B cell (primary cell): ENCODE data around the gene EFNA5. TPM values are rescaled to one million over a fixed set of nuclear protein-coding genes. Genes with fewer than 3 reads are reported as not detected.

Experiments
- ATAC-seq: fragments of 200-7000 bp; cut with Tn5 transposase; one replicate; pipeline ENCODE4 v1.10.0; 2021; ENCODE audit warnings: low read depth, mild to moderate bottlenecking, moderate number of reproducible peaks, moderate library complexity
- CTCF ChIA-PET: fragments of 350-600 bp; sonication (Branson Sonifier 250); formaldehyde crosslinking; loops from one replicate; lab custom pipeline; 2021; ENCODE audit warnings: antibody characterized with exemption, inconsistent platforms; lab: Charles Lee
- POLR2A ChIA-PET: fragments of 350-600 bp; sonication (Branson Sonifier 250); formaldehyde crosslinking; loops from one replicate; lab custom pipeline; 2021; ENCODE audit warnings: antibody characterized with exemption; lab: Charles Lee
- DNase-seq: peaks from one replicate; pipeline ENCODE4 v3.0.0; 2013
- H2AFZ ChIP-seq: 2 replicates; pipeline ENCODE4 v1.6.1; 2012; ENCODE audit warnings: mild to moderate bottlenecking, low read depth, low read length; ENCODE audit not compliant: insufficient read depth, poor library complexity, severe bottlenecking
- H3K27ac ChIP-seq, 2 donors: 1 replicate in 1 of 2; 2 replicates in 1 of 2; pipeline ENCODE4 v1.5.1; 2012 to 2013; ENCODE audit warnings: low read length in 2 of 2, mild to moderate bottlenecking in 2 of 2, moderate library complexity in 1 of 2
- H3K27me3 ChIP-seq, 4 experiments: fragments of 200-600 bp in 1 of 4; sonication (generic) in 1 of 4; replicated peaks in 1 of 4; 1 replicate in 2 of 4; 2 replicates in 2 of 4; pipeline versions ENCODE4 v1.6.1 to v1.7.0; 2013 to 2016; ENCODE audit warnings: low read length in 3 of 4, mild to moderate bottlenecking in 2 of 4, mixed read lengths in 1 of 4, moderate library complexity in 1 of 4; ENCODE audit not compliant: insufficient read depth in 4 of 4, control insufficient read depth in 3 of 4; ENCODE audit errors: control extremely low read depth in 1 of 4
- H3K36me3 ChIP-seq, 2 experiments: replicated peaks in 1 of 2; 1 replicate in 1 of 2; 2 replicates in 1 of 2; pipeline versions ENCODE4 v1.6.1 to v1.7.1; 2013; ENCODE audit warnings: low read length in 1 of 2; ENCODE audit not compliant: insufficient read depth in 2 of 2, control insufficient read depth in 1 of 2; ENCODE audit errors: control extremely low read depth in 1 of 2, extremely low read depth in 1 of 2
- H3K4me1 ChIP-seq, 2 donors: fragments of 200-600 bp in 1 of 2; sonication (generic) in 1 of 2; 1 replicate in 1 of 2; 2 replicates in 1 of 2; pipeline versions ENCODE4 v1.5.1 to v1.6.1; 2013 to 2017; ENCODE audit warnings: low read length in 2 of 2; ENCODE audit not compliant: control insufficient read depth in 2 of 2, insufficient read depth in 2 of 2
- H3K4me2 ChIP-seq: replicated peaks from 2 replicates; pipeline ENCODE3; 2012; ENCODE audit warnings: mild to moderate bottlenecking, low read depth, low read length; ENCODE audit not compliant: poor library complexity, severe bottlenecking
- H3K4me3 ChIP-seq, 5 experiments: fragments of 200-600 bp in 1 of 5; sonication (generic) in 1 of 5; 1 replicate in 3 of 5; 2 replicates in 2 of 5; pipeline versions ENCODE4 v1.5.1 to v1.7.0; 2011 to 2016; ENCODE audit warnings: low read length in 4 of 5, mild to moderate bottlenecking in 4 of 5, low read depth in 2 of 5, control low read depth in 1 of 5, moderate library complexity in 1 of 5; ENCODE audit not compliant: insufficient read depth in 1 of 5; ENCODE audit errors: control extremely low read depth in 1 of 5, extremely low read depth in 1 of 5
- H3K79me2 ChIP-seq: fragments of 200-600 bp; sonication (generic); one replicate; pipeline ENCODE4 v1.6.0; 2016; ENCODE audit warnings: low read length; ENCODE audit not compliant: control insufficient read depth, insufficient read depth
- H3K9ac ChIP-seq: fragments of 200-600 bp; sonication (generic); 2 replicates; pipeline ENCODE4 v1.6.1; 2017; ENCODE audit warnings: mild to moderate bottlenecking, low read length, moderate library complexity
- H3K9me3 ChIP-seq, 3 donors: one replicate each; pipeline versions ENCODE4 v1.6.1 to v1.7.1; 2013; ENCODE audit warnings: low read length in 2 of 3; ENCODE audit not compliant: control insufficient read depth in 2 of 3, insufficient read depth in 1 of 3; ENCODE audit errors: control extremely low read depth in 1 of 3
- H4K20me1 ChIP-seq: 2 replicates; pipeline ENCODE4 v1.6.0; 2012; ENCODE audit warnings: mild to moderate bottlenecking, low read length; ENCODE audit not compliant: insufficient read depth, control insufficient read depth, poor library complexity, severe bottlenecking
- H3K27ac Mint-ChIP-seq: one replicate; pipeline ENCODE4 v1.8.0; 2021; ENCODE audit warnings: mixed read lengths
- H3K27me3 Mint-ChIP-seq: one replicate; pipeline ENCODE4 v1.8.0; 2021; ENCODE audit warnings: mixed read lengths
- H3K4me1 Mint-ChIP-seq: one replicate; pipeline ENCODE4 v1.8.0; 2021; ENCODE audit warnings: mixed read lengths
- H3K4me3 Mint-ChIP-seq: one replicate; pipeline ENCODE4 v1.8.0; 2021; ENCODE audit warnings: mixed read lengths
- H3K9me3 Mint-ChIP-seq: one replicate; pipeline ENCODE4 v1.8.0; 2022; ENCODE audit warnings: mixed read lengths; ENCODE audit not compliant: insufficient read depth
- EZH2 ChIP-seq: IDR thresholded peaks from 2 replicates; pipeline ENCODE4 v1.6.1; 2012; ENCODE audit warnings: borderline replicate concordance, low read depth, mild to moderate bottlenecking, moderate library complexity, low read length; ENCODE audit not compliant: insufficient read depth, poor library complexity, severe bottlenecking
- WGBS: methylation state at CpG from one replicate; pipeline ENCODE4 v1.1.5; 2013; ENCODE audit warnings: missing lambda C conversion rate; ENCODE audit not compliant: insufficient coverage; 5-methylcytosine and 5-hydroxymethylcytosine counted together
- intact Hi-C: fragments of 100-400 bp; cut with micrococcal nuclease; formaldehyde crosslinking; loops from one replicate; pipeline ENCODE4 v1.10.0; 2022
- polyA plus RNA-seq: library from polyadenylated mRNA; depleted of rRNA; stranded (reverse); fragments of >200 nt; gene quantifications from 2 replicates; pipeline ENCODE4 v1.2.3, GENCODE V29; 2012
- total RNA-seq, 2 donors: library from RNA; stranded (reverse); fragments of 120-200 nt in 1 of 2; gene quantifications; 1 replicate in 1 of 2; 2 replicates in 1 of 2; pipeline versions ENCODE4 v1.2.3 to v1.2.4, GENCODE V29; 2013 to 2022
- TF ChIP-seq, protein P1 (sequence below): fragments of 200-600 bp; IDR thresholded peaks from one replicate; pipeline ENCODE4 v1.8.0; 2022; ENCODE audit warnings: antibody characterized with exemption, mild to moderate bottlenecking

Gene EFNA5
- total and polyA plus RNA-seq, 2 donors (not counting 1 experiment from before 2014, with no cell fraction given) = not detected

DNA sequence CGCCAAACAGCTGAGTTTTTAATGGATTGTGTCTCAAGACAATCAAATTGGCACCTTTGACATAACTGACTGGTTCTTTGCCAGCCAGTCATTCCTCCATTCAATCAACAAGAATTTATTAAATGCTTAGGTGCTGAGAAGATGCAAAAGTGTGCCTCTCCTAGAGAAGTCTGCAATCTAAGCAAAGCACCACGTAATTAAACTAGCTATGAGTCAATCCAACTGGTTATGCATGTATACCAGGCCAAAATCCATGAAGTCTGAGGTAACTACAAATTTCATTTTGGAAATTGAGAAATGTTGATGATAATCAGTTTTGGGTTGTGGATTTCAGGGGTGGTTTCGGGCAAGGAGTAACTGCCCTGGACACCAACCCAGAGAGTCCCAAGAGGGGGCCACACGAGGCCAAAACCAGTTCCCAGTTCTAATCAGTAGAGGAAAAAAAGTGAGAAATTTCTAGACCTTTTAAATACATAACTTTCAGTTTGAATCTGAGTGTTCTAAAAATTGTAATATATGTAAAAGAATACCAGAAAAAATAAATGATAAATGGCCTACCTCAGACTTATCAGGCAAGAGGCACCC, 92.6 kb downstream of the EFNA5 start:
- H3K9ac ChIP-seq = no peak overlapping the region
- no peak overlapping the region for H3K27ac Mint-ChIP-seq
- H3K36me3 ChIP-seq = no peaks in the 10 kb centered on the region
- H3K4me1 ChIP-seq = no peaks in the 10 kb centered on the region
- no peak for ATAC-seq
- TF ChIP-seq EZH2 = no peak
- TF ChIP-seq, protein P1, sequence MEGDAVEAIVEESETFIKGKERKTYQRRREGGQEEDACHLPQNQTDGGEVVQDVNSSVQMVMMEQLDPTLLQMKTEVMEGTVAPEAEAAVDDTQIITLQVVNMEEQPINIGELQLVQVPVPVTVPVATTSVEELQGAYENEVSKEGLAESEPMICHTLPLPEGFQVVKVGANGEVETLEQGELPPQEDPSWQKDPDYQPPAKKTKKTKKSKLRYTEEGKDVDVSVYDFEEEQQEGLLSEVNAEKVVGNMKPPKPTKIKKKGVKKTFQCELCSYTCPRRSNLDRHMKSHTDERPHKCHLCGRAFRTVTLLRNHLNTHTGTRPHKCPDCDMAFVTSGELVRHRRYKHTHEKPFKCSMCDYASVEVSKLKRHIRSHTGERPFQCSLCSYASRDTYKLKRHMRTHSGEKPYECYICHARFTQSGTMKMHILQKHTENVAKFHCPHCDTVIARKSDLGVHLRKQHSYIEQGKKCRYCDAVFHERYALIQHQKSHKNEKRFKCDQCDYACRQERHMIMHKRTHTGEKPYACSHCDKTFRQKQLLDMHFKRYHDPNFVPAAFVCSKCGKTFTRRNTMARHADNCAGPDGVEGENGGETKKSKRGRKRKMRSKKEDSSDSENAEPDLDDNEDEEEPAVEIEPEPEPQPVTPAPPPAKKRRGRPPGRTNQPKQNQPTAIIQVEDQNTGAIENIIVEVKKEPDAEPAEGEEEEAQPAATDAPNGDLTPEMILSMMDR = no peak
- intact Hi-C loops = no loop called here
- no peak for DNase-seq
- H3K79me2 ChIP-seq = no peaks in the 10 kb centered on the region
- POLR2A ChIA-PET = no interaction called here
- peaks cover 17% of the 10 kb centered on the region for H3K27me3 Mint-ChIP-seq
- no peak overlapping the region for H3K27ac ChIP-seq
- no peak overlapping the region for H3K4me2 ChIP-seq
- H3K9me3 ChIP-seq = no peaks in the 10 kb centered on the region
- H3K27me3 ChIP-seq = no peaks in the 10 kb centered on the region
- no peak overlapping the region for H3K4me3 Mint-ChIP-seq
- H3K4me1 Mint-ChIP-seq = no peaks in the 10 kb centered on the region
- H4K20me1 ChIP-seq = no peaks in the 10 kb centered on the region
- no peak overlapping the region for H2AFZ ChIP-seq
- no peak overlapping the region for H3K4me3 ChIP-seq
- CTCF ChIA-PET = no interaction called here
- H3K9me3 Mint-ChIP-seq = no peaks in the 10 kb centered on the region
- WGBS = 100% methylated on average over 2 of the region's 4 CpGs

DNA sequence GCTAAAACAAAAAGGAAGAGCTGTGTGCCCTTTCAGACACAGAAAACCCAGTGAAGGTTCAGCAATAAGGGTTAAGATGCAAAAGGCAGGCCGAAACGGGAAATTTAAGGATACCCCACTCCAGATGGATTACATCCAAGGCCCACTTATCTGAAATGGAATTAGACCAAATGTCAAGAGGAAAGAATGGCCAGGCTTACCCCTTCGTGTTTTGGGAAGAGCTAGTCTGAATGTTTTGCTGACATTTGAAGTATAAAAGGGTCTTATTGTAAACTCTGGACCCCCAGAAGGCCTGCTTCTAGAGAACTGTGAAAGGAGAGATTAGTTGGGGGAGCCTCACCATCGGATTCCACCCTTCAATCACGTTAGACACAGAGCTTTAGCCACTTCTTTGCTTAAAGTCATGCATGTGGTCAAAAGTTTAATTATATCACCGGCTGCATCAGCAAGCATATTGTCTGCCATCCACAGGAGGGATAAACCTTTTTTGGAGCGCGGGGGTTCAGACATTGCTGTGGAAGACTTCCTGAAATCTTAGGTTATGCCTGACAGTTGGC, 93.3 kb downstream of the EFNA5 start:
- peaks cover 23% of the 10 kb centered on the region for H3K27me3 Mint-ChIP-seq
- H3K9me3 ChIP-seq = no peaks in the 10 kb centered on the region
- CTCF ChIA-PET = no interaction called here
- H3K4me3 ChIP-seq = no peak overlapping the region
- H3K4me1 Mint-ChIP-seq = no peaks in the 10 kb centered on the region
- H3K27ac ChIP-seq = no peak overlapping the region
- no peak overlapping the region for H3K9ac ChIP-seq
- no peaks in the 10 kb centered on the region for H3K9me3 Mint-ChIP-seq
- no peak overlapping the region for H3K4me2 ChIP-seq
- H2AFZ ChIP-seq = no peak overlapping the region
- H3K27me3 ChIP-seq = no peaks in the 10 kb centered on the region
- WGBS = 90% methylated on average over 2 of the region's 8 CpGs
- no peaks in the 10 kb centered on the region for H3K4me1 ChIP-seq
- POLR2A ChIA-PET = no interaction called here
- DNase-seq = no peak
- no peak overlapping the region for H3K4me3 Mint-ChIP-seq
- H3K36me3 ChIP-seq = no peaks in the 10 kb centered on the region
- no peaks in the 10 kb centered on the region for H4K20me1 ChIP-seq
- H3K27ac Mint-ChIP-seq = no peak overlapping the region
- no peak for ATAC-seq
- TF ChIP-seq EZH2 = no peak
- TF ChIP-seq, protein P1 = no peak
- no peaks in the 10 kb centered on the region for H3K79me2 ChIP-seq
- intact Hi-C loops = no loop called here
